ENCODE measurements around the gene SKAP1.

GRCh38 chr17:48441231-48441711 lies 11.3 kb upstream of the SKAP1 start:
- TF ChIP-seq POLR2AphosphoS5 (IDR thresholded peaks at IDR 0.05; ENCODE audit: borderline replicate concordance, low read depth, low read length), result no peak
- no peak for TF ChIP-seq EZH2 (IDR thresholded peaks at IDR 0.05)

Data from SK-N-MC (cell line).